OCI-LY3 (cell line): Measurements from ENCODE around the gene MSX2.

Experiments
- EZH2phosphoT487 ChIP-seq: fragments of 200-600 bp; shearing (Covaris generic); IDR thresholded peaks from 2 replicates; pipeline ENCODE4 v1.6.1; 2018; ENCODE audit warnings: antibody characterized with exemption, mixed run types, low read depth
- TF ChIP-seq, protein P1 (sequence below): fragments of 200-600, 300-600 bp; sonication (generic); IDR thresholded peaks from 2 replicates; pipeline ENCODE4 v1.5.1; 2014; ENCODE audit warnings: antibody characterized with exemption, low read length, low read depth

DNA sequence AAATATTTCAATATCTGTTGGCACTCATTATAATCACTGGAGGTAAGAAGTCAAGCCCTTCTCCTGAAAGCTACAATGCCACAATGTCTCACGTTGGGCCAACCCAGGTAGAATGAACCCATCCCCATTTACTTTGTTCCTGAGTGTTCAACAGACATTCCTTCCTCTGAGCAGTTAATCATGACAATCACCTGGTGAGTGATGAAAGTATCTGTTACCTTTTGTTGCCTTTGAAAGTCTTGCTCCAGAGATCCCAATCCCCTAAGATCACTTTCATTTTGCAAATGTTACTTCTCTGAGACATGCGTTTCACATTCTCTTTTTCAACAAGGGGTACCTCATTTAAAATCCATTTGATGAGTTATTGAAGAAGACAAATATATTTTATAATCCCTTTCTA lies 49.3 kb upstream of the MSX2 start:
- TF ChIP-seq, protein P1, sequence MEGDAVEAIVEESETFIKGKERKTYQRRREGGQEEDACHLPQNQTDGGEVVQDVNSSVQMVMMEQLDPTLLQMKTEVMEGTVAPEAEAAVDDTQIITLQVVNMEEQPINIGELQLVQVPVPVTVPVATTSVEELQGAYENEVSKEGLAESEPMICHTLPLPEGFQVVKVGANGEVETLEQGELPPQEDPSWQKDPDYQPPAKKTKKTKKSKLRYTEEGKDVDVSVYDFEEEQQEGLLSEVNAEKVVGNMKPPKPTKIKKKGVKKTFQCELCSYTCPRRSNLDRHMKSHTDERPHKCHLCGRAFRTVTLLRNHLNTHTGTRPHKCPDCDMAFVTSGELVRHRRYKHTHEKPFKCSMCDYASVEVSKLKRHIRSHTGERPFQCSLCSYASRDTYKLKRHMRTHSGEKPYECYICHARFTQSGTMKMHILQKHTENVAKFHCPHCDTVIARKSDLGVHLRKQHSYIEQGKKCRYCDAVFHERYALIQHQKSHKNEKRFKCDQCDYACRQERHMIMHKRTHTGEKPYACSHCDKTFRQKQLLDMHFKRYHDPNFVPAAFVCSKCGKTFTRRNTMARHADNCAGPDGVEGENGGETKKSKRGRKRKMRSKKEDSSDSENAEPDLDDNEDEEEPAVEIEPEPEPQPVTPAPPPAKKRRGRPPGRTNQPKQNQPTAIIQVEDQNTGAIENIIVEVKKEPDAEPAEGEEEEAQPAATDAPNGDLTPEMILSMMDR: no peak
- no peak for TF ChIP-seq EZH2phosphoT487
